Left ventricle myocardium superior (tissue), 1 donor: ENCODE measurements around the gene CBX7. TPM values are rescaled to one million over a fixed set of nuclear protein-coding genes. Genes with fewer than 3 reads are reported as not detected.
A peak's percentile ranks its signal among the peaks of the same experiment; 100 is the strongest.

Experiments
- ATAC-seq: fragments of 200-7000 bp; cut with Tn5 transposase; one replicate; pipeline ENCODE4 v1.9.1; 2020; ENCODE audit warnings: mild to moderate bottlenecking, moderate library complexity
- DNase-seq: peaks from one replicate; pipeline ENCODE4 v3.0.0-alpha.2; 2020
- intact Hi-C: fragments of 100-400 bp; cut with micrococcal nuclease; formaldehyde crosslinking; loops from one replicate; pipeline ENCODE4 v1.11.0; 2022
- total RNA-seq: library from RNA; stranded (reverse); fragmentation: NEBNext Ultra II Directional; extraction: Animal tissue kit (Norgen Biotek cat#: 25700); gene quantifications from one replicate; pipeline ENCODE4 v1.2.1, GENCODE V29; 2021
- donor health status: DM: no; HTN: yes; CAD: no; lungs with severe emphysema.

CBX7 gene
- total RNA-seq, 1 donor from 2014 or later = 79.2 TPM

DNA sequence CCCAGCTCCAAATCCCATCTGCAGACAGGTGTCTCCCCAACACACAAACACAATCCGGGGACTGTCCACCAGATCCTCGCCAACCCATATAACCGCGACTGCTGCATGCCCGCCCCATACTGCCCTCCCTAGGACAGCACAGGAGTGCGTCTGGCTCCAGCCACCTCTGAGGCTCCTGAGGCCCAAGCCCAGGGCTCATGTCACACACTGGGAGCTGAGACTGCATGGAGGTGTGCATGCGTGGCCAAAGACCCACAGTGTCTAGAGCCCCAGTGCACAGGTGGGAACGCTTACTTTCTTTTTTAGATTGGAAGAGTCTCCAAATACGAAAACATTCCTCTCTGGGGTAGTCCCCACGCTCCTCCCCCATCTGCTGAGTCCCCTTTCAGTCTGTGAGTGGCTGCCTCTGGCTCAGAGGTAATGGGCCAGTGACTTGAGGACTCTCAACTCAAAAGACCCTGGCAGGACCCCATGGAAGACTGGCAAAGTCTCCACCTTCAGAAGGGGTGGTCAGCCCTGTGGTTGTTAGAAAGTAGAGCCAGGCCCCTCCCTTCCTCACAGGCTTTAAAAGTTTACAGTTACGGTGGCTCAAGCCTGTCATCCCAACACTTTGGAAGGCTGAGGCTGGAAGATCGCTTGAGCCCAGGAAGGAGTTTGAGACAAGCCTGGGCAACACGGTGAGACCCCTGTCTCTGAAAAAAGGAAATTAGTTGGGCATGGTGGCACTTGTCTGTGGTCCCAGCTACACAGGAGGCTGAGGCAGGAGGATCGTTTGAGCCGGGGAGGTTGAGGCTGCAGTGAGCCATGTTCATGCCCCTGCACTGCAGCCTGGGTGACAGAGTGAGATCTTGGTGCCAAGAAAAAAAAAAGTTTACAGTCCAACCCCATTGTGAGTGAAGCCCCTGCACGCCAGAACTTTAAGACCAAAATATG is 2.3 kb downstream of the CBX7 start:
- no peak for DNase-seq
- ATAC-seq = no peak
- intact Hi-C loops = no loop called here

DNA sequence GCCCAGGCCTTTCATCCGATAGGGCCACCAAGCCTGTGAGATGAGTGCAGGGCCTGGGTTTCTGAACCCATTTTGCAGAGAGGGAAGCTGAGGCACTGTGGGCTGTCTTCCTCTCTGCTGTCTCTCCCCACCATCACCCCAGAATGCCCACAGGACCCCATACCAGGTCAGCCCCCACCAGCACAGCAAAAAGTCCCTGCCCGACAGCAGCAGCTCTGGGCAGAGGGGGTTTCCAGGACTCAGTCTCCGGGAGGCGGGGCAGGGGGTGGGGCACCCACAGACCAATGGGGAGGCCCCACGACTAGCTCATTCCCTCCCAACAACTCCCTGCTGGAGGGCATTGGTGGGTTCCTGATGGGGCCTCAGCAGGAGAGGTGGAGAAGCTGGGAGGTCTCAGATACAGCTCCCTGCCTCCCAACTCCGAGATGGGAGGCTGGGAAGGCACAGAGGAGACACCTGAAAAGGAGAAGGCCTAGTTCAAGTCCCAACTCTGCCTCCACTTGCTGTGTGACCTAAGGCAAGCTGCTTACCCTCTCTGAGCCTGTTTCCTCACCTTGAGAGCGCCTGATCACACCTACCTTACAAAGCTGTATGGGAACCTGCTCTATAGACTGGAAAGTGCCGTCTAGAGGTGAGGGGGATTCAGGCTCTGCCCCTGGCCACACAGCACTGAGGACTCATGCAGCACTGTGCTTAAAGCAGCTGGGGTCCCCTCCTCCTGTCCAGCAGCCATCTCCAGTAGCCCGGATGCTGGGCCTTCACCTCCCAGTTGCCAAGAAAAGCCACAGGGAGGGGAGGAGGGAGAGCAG is 3.5 kb downstream of the CBX7 start:
- no peak for ATAC-seq
- intact Hi-C loops = no loop called here
- peak; percentile 79 for DNase-seq

DNA sequence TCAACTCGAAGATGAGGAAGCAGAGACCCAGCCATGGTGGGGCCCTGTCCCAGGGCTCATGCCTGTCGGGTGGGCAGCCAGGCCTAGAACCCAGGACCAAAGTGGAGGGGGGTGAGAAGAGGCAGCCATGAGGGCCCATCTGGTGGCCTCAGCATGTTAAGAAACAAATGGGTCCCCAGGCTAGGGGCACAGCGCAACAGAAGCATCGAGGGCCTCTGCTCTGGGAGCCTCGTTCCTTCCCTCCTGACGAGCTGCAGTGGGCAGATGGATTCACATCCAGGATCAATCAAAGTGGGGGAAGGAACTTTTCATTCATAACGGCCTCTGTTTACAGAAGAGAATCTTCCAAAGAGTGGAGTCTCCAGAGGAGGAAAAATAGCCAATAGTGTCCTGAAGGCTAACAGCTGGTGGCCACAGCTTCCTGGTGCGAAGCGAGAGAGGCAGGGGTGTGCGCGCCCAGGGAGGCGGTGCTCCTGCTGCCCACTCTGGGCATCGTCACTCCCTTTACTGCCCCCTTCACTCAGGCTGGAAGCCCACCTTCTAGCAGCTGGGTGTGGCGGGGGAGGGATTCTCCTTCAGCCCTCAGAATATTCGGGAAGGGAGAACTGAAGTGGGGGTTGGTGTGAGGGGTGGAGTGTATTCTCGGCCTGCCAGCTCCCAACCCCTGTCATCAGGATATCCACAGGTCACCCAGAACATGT is 4.3 kb downstream of the CBX7 start:
- ATAC-seq (no peak), DNase-seq (no peak)
- intact Hi-C loops = no loop called here

- intact Hi-C loops = no loop called here
- DNase-seq (no peak), ATAC-seq (no peak)
These were observed 5.0 kb downstream of the CBX7 start for GRCh38 chr22:39147335-39148025.

GRCh38 chr22:39146256-39147101 is 6.0 kb downstream of the CBX7 start:
- DNase-seq (no peak), ATAC-seq (no peak)
- intact Hi-C loops = no loop called here

DNA sequence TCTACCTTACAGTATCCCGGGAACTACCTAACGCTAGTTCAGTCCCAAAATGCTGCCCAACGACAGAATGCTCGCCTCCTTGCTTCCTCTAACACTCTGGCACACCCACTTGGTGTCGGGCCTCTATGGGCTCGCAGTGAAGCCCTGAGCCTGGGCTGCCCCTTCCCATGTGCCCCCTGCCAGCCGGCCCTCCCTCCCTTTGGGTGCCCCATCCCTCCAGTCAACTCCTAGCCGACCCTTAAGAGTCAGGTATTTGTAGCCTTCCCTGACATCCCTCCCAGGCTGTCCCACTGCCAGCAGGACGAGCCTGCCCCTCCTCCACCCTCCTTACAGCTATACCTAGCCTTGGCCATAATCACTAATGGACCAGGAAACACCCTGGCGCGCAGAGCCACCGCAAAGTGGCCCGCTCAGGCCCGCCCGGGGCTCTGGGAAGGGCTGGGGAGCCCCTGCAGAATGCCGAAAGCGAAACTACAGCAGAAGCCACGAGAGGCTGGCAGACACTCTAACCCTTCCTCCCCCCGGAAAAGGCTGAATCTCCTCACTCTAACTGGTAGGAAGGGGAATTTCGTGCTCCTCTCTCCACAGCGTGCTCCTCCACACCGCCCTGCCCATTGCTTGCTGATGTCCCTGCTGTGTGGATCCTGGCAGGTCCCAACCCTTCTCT is 8.2 kb downstream of the CBX7 start:
- no peak for ATAC-seq
- intact Hi-C loops = no loop called here

GRCh38 chr22:39142088-39142680 is 10.3 kb downstream of the CBX7 start:
- ATAC-seq (no peak), DNase-seq (no peak)
- intact Hi-C loops = no loop called here

More for the DNA sequence above, 8.2 kb downstream of the CBX7 start:
- DNase-seq = no peak

DNA sequence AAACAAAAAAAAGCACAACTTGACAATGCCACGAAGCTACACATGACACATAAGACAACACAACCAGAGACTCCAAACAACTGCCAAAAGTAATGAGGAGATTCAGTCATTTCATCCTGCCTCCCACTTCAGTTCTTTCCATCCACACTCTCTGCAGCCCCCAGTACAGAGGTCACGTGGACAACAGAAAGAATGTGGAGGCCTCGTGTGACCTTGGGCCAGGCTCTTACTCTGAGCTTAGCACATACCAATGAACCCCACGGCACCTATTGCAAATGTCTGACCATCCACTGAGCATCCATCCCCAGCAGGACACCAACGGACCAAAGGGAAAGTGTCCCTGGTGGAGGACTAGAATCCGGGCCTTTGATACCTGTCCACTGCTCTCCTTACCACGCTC is 12.5 kb downstream of the CBX7 start:
- intact Hi-C loops = no loop called here
- ATAC-seq (no peak), DNase-seq (no peak)

- no peak for ATAC-seq
These were observed 14.0 kb downstream of the CBX7 start for GRCh38 chr22:39138357-39138997.

DNA sequence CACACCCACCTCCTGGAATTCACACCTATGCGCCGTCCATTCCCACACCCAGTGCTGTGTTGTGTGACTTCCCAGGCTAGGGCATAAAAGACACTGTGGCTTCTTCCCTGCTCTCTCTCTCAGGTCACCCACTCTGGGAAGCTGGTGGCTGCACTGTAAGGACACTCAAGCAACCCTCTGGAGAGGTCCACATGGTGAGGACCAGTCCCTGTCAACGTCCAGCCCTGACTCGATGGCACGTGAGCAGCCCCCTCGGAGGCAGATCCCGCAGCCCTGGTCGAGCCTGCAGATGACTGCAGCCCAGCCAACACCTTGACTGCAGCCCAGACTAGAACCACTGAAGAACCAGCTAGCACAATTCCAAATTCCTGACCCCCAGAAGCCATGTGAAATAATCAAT is 16.2 kb downstream of the CBX7 start:
- no peak for ATAC-seq
- intact Hi-C loops = no loop called here

More at GRCh38 chr22:39138357-39138997, 14.0 kb downstream of the CBX7 start:
- DNase-seq = no peak
- intact Hi-C loops = no loop called here

GRCh38 chr22:39135092-39135896 is 17.2 kb downstream of the CBX7 start:
- DNase-seq = peak; percentile 79
- ATAC-seq = peak; percentile 79
- intact Hi-C loops = no loop called here

More for the DNA sequence above, 16.2 kb downstream of the CBX7 start:
- DNase-seq = no peak

DNA sequence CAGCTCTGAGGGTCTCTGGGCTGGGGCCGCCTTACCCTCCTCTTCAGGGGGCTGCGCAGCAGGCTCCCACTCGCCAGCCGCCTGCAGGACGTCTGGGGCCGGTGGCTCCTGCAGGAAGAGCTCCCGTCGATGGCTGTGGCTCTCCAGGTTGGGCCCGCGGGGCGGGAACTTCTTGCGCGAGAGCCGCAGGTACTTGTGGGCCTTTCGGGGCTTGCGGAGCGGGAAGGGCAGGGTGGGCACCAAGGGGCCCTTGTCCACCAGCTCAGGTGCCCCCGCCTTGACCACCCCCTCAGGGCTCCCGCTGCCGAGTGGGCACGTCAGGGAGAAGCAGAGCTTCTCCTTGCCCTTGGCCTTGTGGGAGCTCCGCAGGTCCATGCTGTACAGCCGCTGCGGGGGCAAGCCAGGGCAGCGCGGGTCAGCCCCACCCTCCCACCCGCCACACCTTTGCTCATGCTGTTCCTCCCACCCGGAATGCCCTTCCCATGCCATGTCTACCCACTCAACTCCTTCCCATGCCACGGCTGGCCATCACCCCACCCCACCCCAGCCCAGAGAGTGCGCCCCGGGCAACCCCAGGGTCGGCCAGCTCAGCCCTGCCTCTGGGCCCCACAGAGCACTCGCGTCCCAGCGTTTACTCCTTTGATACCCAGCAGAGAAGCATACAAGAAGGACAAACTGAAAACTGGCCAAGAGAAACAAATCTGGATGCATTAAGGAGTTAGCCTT is 18.0 kb downstream of the CBX7 start:
- intact Hi-C loops = no loop called here
- ATAC-seq = peak; percentile 8
- DNase-seq = no peak

DNA sequence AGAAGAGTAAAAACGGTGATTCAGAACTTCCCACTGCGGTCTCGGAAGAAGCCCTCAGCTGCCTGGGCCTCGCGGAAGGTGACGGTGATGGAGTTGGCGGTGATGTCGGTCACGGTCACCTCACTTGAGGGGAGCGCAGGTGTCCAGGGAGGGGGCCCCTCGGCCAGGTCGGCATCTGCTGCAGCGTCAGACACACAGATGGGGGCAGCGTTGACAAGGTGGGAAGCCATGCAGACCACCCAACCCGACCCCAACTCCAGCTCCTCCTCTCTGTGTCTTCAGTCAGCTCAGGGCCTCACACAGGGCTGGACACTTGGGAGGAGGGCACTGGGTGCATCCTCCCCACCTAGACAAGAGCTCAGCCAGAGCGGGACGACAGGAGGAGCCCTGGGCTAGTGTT is 18.6 kb downstream of the CBX7 start:
- no peak for ATAC-seq
- intact Hi-C loops = no loop called here

DNA sequence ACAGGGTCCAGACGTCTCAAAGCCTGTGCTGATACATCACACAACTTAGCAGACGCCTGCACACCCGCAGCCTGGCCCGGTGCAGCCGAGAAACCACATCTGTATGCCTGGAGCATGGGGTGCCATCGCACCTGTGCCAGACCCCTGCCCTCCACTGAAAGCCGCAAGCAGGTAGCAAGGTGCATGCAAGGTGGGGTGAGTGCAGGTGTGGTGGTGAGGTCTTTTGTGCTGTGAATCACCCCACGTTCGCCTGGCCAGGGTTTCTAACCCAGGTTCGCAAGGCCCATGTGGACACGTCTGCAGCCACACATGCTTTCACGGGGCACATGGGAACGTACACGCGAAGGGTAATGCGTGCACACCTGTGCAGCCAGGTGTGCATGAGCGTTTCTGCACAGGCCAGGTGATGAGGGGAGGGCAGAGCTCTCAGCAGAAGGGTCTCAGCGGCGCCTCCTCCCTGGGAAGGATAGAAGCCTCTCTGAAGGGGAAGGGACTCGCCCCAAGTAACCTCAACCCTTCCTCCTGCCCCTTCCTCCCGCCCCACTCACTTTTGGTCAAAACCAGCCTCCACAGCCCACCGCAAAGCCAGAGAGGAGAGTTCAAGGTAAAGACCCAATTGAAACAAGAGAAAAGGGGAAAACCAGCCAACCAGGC is 19.5 kb downstream of the CBX7 start:
- ATAC-seq (no peak), DNase-seq (no peak)
- intact Hi-C loops = no loop called here

More for the DNA sequence above, 18.6 kb downstream of the CBX7 start:
- no peak for DNase-seq

DNA sequence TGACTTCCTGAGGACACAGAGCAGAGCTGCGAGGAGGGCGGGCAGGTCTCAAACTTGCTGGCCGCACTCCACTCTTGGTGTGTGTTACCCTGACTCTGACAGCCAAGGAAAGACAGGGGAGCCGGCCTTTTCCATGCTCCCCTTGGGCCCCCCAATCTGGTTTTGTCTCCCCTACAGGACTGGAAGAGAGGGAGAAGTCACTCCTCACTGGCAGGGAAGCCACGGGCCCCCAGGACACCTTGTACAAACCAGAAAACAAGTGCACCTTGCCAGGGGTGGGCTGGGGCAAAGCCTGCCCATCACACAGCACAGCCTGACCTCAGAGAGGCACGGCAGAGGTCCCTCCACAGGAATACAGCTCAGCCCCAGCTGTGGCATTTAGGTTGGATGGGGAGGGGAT is 20.2 kb downstream of the CBX7 start:
- intact Hi-C loops = no loop called here
- DNase-seq = no peak
- ATAC-seq = no peak
